Activated CD4-positive, alpha-beta T cell treated with anti-CD3 and anti-CD28 coated beads, Interleukin-2, Interleukin-4, amounts not matched to agents 100 ng/mL and 50 ng/mL, durations not matched to agents 16 hours and 8 hours (primary cell): ENCODE results near the gene RPRD1B.

ENCODE experiments used
- DNase-seq: peaks from one replicate; pipeline ENCODE4 v3.0.0-alpha.2; 2020; ENCODE audit warnings: low spot score

Gene RPRD1B

GRCh38 chr20:38123021-38123587, 89.6 kb downstream of the RPRD1B start:
- no peak for DNase-seq

GRCh38 chr20:38125157-38126056, 91.9 kb downstream of the RPRD1B start:
- DNase-seq, result no peak

GRCh38 chr20:38126146-38126921, 92.8 kb downstream of the RPRD1B start:
- DNase-seq, result no peak

GRCh38 chr20:38126932-38127621, 93.5 kb downstream of the RPRD1B start:
- no peak for DNase-seq

GRCh38 chr20:38127920-38128528, 94.5 kb downstream of the RPRD1B start:
- no peak for DNase-seq

GRCh38 chr20:38128691-38129090, 95.1 kb downstream of the RPRD1B start:
- no peak for DNase-seq

- DNase-seq, result no peak
These were observed 95.8 kb downstream of the RPRD1B start for GRCh38 chr20:38129248-38129865.

GRCh38 chr20:38129893-38130609, 96.5 kb downstream of the RPRD1B start:
- DNase-seq, result no peak

GRCh38 chr20:38130687-38131587, 97.4 kb downstream of the RPRD1B start:
- DNase-seq, result no peak

GRCh38 chr20:38131588-38132121, 98.1 kb downstream of the RPRD1B start:
- no peak for DNase-seq

- no peak for DNase-seq
These were observed 98.8 kb downstream of the RPRD1B start for GRCh38 chr20:38132156-38132909.

GRCh38 chr20:38132910-38133501, 99.5 kb downstream of the RPRD1B start:
- no peak for DNase-seq

- no peak for DNase-seq
These were observed 100.3 kb downstream of the RPRD1B start for GRCh38 chr20:38133680-38134426.

- DNase-seq, result no peak
These were observed 101.1 kb downstream of the RPRD1B start for GRCh38 chr20:38134427-38135270.

- no peak for DNase-seq
These were observed 101.7 kb downstream of the RPRD1B start for GRCh38 chr20:38135271-38135650.

GRCh38 chr20:38135651-38136420, 102.3 kb downstream of the RPRD1B start:
- no peak for DNase-seq
